Measurements from ENCODE around the gene SNAPC2. TPM values are rescaled to one million over a fixed set of nuclear protein-coding genes. Genes with fewer than 3 reads are reported as not detected.

Gene SNAPC2
- total RNA-seq, 1 donor from 2014 or later, result 16.8 TPM

DNA sequence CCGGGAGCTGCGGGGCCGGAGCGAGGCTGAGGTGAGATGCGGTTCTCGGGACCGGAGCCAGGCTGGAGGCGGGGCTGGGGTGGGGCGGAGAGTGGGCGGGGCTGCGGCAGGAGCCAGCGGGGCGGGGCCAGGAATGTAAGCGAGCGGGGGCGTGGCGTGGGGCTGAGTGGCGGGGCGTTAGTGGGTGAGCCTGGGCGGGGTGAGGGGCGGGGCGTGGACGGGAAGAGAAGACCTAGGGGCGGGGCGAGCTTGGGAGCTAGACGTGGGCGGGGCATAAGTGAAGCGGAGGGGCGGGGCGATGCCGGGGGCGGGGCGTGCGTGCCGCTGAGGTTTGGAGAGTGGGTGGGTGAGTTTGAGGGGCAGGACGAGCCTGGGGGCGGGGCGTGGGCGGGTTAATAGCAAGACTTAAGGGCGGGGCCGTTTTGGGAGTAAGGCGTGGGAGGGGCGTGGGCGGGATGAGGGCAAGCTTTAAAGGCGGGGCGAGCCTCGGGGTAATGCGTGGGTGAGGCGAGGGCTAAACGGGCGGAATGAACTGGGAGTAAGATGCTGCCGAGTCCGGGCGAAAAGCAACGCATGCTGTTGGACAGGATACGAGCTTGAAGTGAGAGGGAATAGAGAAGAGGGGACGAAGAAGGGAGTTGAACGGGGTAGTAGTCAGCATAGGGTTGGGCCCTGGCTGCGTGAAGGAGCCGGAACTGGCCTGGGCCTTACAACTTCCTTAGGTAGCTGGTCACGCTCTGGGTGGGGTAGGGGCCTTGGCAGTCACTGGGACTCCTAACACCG, 572 bp downstream of the SNAPC2 start:
- peaks cover 26% of the 10 kb centered on the region for H3K4me1 Mint-ChIP-seq
- TF ChIP-seq, protein P1, sequence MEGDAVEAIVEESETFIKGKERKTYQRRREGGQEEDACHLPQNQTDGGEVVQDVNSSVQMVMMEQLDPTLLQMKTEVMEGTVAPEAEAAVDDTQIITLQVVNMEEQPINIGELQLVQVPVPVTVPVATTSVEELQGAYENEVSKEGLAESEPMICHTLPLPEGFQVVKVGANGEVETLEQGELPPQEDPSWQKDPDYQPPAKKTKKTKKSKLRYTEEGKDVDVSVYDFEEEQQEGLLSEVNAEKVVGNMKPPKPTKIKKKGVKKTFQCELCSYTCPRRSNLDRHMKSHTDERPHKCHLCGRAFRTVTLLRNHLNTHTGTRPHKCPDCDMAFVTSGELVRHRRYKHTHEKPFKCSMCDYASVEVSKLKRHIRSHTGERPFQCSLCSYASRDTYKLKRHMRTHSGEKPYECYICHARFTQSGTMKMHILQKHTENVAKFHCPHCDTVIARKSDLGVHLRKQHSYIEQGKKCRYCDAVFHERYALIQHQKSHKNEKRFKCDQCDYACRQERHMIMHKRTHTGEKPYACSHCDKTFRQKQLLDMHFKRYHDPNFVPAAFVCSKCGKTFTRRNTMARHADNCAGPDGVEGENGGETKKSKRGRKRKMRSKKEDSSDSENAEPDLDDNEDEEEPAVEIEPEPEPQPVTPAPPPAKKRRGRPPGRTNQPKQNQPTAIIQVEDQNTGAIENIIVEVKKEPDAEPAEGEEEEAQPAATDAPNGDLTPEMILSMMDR (IDR thresholded peaks at IDR 0.05; ENCODE audit: unreplicated experiment), result no peak
- DNase-seq (ENCODE audit: low spot score in 2 of 2, unreplicated experiment in 2 of 2), result peak; percentile 99 to 100
- no peaks in the 10 kb centered on the region for H3K36me3 Mint-ChIP-seq
- peak overlapping the region; percentile 86 for H3K27ac Mint-ChIP-seq
- H3K27me3 Mint-ChIP-seq (ENCODE audit: low read depth), result peaks cover 29% of the 10 kb centered on the region
- H3K9me3 Mint-ChIP-seq, result no peaks in the 10 kb centered on the region
- peak overlapping the region; percentile 70 for H3K4me3 Mint-ChIP-seq

DNA sequence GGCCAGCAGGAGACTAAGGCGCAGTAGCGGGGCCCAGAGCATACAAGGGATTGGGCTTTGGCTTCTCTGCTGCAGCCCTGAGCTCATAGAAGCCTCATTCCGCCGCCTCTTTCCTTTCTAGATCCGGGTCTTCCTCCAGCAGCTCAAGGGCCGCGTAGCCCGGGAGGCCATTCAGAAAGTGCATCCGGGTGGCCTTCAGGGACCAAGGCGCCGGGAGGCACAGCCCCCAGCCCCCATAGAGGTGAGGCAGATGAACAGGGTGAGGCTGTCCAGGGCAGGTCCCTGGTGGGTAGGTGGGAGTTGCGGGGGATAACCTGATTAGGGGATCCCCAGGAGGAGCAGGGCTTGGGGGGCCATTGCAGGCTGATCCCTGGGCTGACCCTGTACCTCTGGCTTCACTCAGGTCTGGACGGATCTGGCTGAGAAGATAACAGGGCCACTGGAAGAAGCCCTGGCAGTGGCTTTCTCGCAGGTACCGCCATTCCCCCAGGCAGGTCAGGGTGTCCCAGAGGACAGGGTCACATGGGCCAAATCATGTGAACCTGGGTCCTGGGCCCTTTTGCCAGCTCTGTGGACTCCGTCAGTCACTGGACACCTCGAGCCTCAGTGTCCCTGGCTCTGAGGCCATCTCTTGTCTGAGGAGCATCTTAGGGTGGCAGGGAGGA, 1.3 kb downstream of the SNAPC2 start:
- Mint-ChIP-seq H3K4me3 (peak overlapping the region; percentile 67), H3K27ac (peak overlapping the region; percentile 86), H3K9me3 (no peaks in the 10 kb centered on the region), H3K4me1 (peaks cover 29% of the 10 kb centered on the region), H3K27me3 (ENCODE audit: low read depth) (peaks cover 23% of the 10 kb centered on the region), H3K36me3 (no peaks in the 10 kb centered on the region)
- peak in 1 of 2 experiments; percentile 17 for DNase-seq (ENCODE audit: low spot score in 2 of 2, unreplicated experiment in 2 of 2)
- TF ChIP-seq, protein P1 (IDR thresholded peaks at IDR 0.05; ENCODE audit: unreplicated experiment), result no peak

DNA sequence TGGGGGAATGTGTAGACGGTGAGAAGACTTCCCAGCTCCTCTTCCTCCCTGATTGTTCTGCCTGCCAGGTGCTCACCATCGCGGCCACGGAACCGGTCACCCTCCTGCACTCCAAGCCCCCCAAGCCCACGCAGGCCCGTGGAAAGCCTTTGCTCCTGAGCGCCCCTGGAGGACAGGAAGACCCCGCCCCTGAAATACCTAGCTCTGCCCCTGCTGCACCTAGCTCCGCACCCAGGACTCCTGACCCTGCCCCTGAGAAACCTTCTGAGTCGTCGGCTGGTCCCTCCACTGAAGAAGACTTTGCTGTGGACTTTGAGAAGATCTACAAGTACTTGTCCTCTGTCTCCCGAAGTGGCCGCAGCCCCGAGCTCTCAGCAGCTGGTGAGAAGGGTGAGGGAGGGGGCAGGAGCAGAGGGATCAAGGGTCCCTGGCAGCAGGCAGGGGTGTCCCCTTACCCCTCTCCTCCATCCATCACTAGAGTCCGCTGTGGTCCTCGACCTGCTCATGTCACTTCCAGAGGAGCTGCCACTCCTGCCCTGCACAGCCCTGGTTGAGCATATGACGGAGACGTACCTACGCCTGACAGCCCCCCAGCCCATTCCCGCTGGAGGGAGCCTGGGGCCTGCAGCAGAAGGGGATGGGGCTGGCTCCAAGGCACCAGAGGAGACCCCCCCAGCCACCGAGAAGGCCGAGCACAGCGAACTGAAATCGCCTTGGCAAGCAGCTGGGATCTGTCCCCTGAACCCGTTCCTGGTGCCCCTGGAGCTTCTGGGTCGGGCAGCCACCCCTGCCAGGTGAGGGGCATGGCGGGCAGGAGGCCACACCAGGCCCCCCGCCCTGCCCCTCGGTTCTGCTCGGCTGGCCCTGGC, 2.1 kb downstream of the SNAPC2 start:
- no peaks in the 10 kb centered on the region for H3K9me3 Mint-ChIP-seq
- H3K4me3 Mint-ChIP-seq, result peak overlapping the region; percentile 6
- no peaks in the 10 kb centered on the region for H3K36me3 Mint-ChIP-seq
- H3K27ac Mint-ChIP-seq, result peak overlapping the region; percentile 16
- TF ChIP-seq, protein P1 (IDR thresholded peaks at IDR 0.05; ENCODE audit: unreplicated experiment), result no peak
- H3K4me1 Mint-ChIP-seq, result peaks cover 29% of the 10 kb centered on the region
- DNase-seq (ENCODE audit: low spot score in 2 of 2, unreplicated experiment in 2 of 2), result peak in 1 of 2 experiments; percentile 18
- peaks cover 19% of the 10 kb centered on the region for H3K27me3 Mint-ChIP-seq (ENCODE audit: low read depth)

DNA sequence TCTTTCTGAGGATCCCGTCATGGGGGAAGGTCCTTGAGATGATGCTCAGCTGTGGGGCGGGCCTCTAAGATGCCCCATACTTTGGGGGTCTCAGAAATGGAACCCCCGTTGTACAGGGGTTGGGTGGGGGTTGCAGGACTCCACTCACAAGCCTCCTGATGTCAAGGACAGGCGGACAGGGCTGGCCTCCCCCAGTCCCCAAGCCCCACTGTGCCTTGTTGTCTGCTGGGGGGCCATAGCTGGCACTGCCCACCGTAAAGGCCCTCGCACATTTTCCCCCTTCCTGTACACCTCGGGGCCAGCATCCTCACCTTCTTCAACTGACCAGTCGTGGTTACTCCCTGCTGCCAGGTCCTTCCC, 2.7 kb downstream of the SNAPC2 start:
- Mint-ChIP-seq H3K9me3 (no peaks in the 10 kb centered on the region), H3K4me1 (peaks cover 32% of the 10 kb centered on the region), H3K4me3 (no peak overlapping the region), H3K27me3 (ENCODE audit: low read depth) (peaks cover 14% of the 10 kb centered on the region), H3K27ac (no peak overlapping the region), H3K36me3 (no peaks in the 10 kb centered on the region)
- peak in 1 of 2 experiments; percentile 16 for DNase-seq (ENCODE audit: low spot score in 2 of 2, unreplicated experiment in 2 of 2)
- TF ChIP-seq, protein P1 (IDR thresholded peaks at IDR 0.05; ENCODE audit: unreplicated experiment), result no peak

DNA sequence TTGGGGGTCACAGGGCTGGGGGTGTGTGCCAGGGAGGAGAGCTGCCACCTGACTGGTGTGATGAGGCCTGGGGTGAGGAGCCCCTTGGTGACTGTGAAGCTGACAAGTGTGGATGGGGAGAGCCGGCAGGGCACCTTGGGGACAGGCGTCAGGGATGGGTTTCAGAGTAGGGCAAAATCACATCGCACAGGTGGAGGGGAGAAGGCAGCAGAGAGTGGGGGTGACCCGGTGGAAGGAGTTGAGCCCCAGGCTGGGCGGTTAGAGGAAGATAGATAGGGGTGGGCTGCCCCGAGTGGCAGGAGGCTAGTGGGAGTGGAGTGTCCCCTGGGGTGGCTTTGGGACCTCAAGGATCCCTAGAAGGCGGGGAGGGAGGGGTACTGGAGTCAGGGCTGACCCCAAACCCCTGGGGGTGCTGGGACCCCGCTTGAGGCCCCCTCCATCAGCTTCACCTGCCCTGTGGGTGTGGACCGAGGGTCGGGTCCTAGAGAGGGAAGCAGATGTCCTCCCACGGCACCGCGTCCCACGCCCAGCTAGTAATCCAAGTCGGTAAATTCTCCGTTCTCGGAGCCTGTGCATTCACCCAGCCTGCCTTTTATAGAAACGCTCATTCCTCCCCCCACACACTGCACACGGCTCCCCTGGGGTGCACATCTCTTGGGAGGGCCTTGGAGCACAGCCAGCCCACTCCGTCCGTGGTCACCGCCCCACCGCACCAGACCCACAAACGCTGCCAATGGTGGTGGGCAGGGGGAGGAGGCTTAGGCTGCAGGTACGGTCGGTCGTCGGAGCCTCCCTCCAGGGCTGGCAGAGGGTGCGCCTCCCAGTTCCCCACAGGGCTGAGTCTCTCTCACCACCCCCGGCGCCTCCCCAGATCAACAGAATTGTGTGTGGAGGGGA, 3.4 kb downstream of the SNAPC2 start:
- no peaks in the 10 kb centered on the region for H3K9me3 Mint-ChIP-seq
- H3K27ac Mint-ChIP-seq, result no peak overlapping the region
- TF ChIP-seq, protein P1 (IDR thresholded peaks at IDR 0.05; ENCODE audit: unreplicated experiment), result no peak
- no peaks in the 10 kb centered on the region for H3K36me3 Mint-ChIP-seq
- peak in 1 of 2 experiments; percentile 24 for DNase-seq (ENCODE audit: low spot score in 2 of 2, unreplicated experiment in 2 of 2)
- H3K4me1 Mint-ChIP-seq, result peaks cover 36% of the 10 kb centered on the region
- peaks cover 7% of the 10 kb centered on the region for H3K27me3 Mint-ChIP-seq (ENCODE audit: low read depth)
- peak overlapping the region; percentile 20 for H3K4me3 Mint-ChIP-seq
